Pancreas (tissue), 10 donors: Measurements from ENCODE around the gene GADD45A. TPM values are rescaled to one million over a fixed set of nuclear protein-coding genes. Genes with fewer than 3 reads are reported as not detected.
"Not testable (repeated sequence)": the region's sequence is repeated elsewhere in the genome, so short reads cannot be mapped to it uniquely, and the experiment has no call there.

Experiments
- ATAC-seq, 4 donors: fragments of 200-7000 bp; cut with Tn5 transposase; one replicate each; pipeline versions ENCODE4 v1.8.0 to v1.9.1; 2020; ENCODE audit warnings: mild to moderate bottlenecking in 4 of 4, moderate library complexity in 4 of 4
- DNase-seq, 6 donors: peaks; one replicate each; pipeline ENCODE4 v3.0.0-alpha.2; 2020
- FAIRE-seq: peaks from 2 replicates; lab custom pipeline; 2012; peaks lifted over from hg19 to GRCh38; lab: Jason Lieb, UNC
- H3K27ac ChIP-seq, 4 donors: fragments of 200-600 bp; sonication (generic); 1 replicate in 3 of 4; 2 replicates in 1 of 4; pipeline versions ENCODE4 v1.5.0 to v1.8.0; 2020
- H3K27me3 ChIP-seq, 4 donors: fragments of 200-600 bp; one replicate each; pipeline ENCODE4 v1.8.0; 2021
- H3K36me3 ChIP-seq, 3 donors: fragments of 200-600 bp; sonication (generic) in 1 of 3; one replicate each; pipeline versions ENCODE4 v1.5.0 to v1.8.0; 2020 to 2021
- H3K4me1 ChIP-seq, 3 donors: fragments of 200-600 bp; one replicate each; pipeline ENCODE4 v1.8.0; 2021
- H3K4me3 ChIP-seq, 4 donors: fragments of 200-600 bp; sonication (generic) in 2 of 4; one replicate each; pipeline versions ENCODE4 v1.5.0 to v1.8.0; 2020 to 2021
- H3K9me3 ChIP-seq, 4 donors: fragments of 200-600 bp; one replicate each; pipeline ENCODE4 v1.8.0; 2021
- WGBS, 2 donors: extraction: QIAGEN DNeasy Blood & Tissue Kit; methylation state at CpG; one replicate each; pipeline ENCODE4 v1.1.7; 2013; 5-methylcytosine and 5-hydroxymethylcytosine counted together
- intact Hi-C, 3 donors: fragments of 100-400 bp; cut with DNase I; formaldehyde crosslinking; loops; one replicate each; pipeline versions ENCODE4 v1.11.1 to v1.14.2; 2022
- polyA plus RNA-seq, 2 donors: library from polyadenylated mRNA; stranded (reverse); fragments of 200-250 nt; gene quantifications; one replicate each; pipeline ENCODE4 v1.2.3, GENCODE V29; 2013
- total RNA-seq, 6 donors: library from RNA; stranded (reverse); fragmentation: NEBNext Ultra II Directional in 4 of 6; extraction: Animal tissue kit (Norgen Biotek cat#: 25700) in 4 of 6; gene quantifications; one replicate each; pipeline versions ENCODE4 v1.2.1 to v1.2.4, GENCODE V29; 2021 to 2023
- TF ChIP-seq, protein P1 (sequence below), 4 donors: fragments of 200-600 bp; sonication (generic) in 3 of 4; IDR thresholded peaks; one replicate each; pipeline versions ENCODE4 v1.5.0 to v1.8.0; 2021; ENCODE audit warnings: antibody characterized with exemption in 4 of 4
- donor health status: healthy with polysubstance abuse.
- donor health status: DM: no; HTN: no; CAD: no; lungs with moderate emphysema.
- donor health status: DM: no; HTN: no; CAD: no.
- donor health status: control.
- donor health status: control.
- donor health status: Bipolar disorder and iron deficiency.
- donor health status: DM: yes; HTN: yes; CAD: no.
- donor health status: DM: no; HTN: no; CAD: no.
- donor health status: DM: no; HTN: no; CAD: no.
- donor health status: DM: yes; HTN: yes; CAD: no.

The GADD45A gene
- total and polyA plus RNA-seq, 8 donors: 7.9 to 17.3 (median 13.3) TPM

DNA sequence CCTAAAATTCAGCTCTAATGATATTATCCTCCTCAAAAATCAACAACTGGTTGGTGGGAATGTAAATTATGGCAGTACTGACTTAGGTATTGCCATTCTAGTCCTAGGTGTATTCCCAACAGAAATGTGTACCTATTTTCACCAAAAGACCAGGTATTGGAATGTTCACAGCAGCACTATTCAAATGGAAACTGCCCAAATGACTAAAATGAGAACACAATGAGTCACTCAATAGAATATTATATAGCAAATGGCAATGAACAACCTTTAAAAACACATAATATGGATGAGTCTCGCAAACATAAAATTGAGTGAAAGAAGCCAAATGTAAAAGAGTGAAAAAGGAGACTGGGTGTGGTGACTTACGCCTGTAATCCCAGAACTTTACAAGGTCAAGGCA, 44.9 kb downstream of the GADD45A start:
- Histone ChIP-seq H3K4me3 (no peak overlapping the region), H3K4me1 (peaks cover 0 to 8% (median 8%) of the 10 kb centered on the region in 3 donors), H3K27me3 (no peaks in the 10 kb centered on the region), H3K9me3 (no peaks in the 10 kb centered on the region), H3K27ac (no peak overlapping the region), H3K36me3 (no peaks in the 10 kb centered on the region)
- WGBS, 2 donors: 95% methylated on average over 2 of the region's 2 CpGs
- intact Hi-C loops: no loop called here
- TF ChIP-seq, protein P1, sequence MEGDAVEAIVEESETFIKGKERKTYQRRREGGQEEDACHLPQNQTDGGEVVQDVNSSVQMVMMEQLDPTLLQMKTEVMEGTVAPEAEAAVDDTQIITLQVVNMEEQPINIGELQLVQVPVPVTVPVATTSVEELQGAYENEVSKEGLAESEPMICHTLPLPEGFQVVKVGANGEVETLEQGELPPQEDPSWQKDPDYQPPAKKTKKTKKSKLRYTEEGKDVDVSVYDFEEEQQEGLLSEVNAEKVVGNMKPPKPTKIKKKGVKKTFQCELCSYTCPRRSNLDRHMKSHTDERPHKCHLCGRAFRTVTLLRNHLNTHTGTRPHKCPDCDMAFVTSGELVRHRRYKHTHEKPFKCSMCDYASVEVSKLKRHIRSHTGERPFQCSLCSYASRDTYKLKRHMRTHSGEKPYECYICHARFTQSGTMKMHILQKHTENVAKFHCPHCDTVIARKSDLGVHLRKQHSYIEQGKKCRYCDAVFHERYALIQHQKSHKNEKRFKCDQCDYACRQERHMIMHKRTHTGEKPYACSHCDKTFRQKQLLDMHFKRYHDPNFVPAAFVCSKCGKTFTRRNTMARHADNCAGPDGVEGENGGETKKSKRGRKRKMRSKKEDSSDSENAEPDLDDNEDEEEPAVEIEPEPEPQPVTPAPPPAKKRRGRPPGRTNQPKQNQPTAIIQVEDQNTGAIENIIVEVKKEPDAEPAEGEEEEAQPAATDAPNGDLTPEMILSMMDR (IDR thresholded peaks at IDR 0.05): no peak
- ATAC-seq (no peak), DNase-seq (no peak), FAIRE-seq (no peak)

DNA sequence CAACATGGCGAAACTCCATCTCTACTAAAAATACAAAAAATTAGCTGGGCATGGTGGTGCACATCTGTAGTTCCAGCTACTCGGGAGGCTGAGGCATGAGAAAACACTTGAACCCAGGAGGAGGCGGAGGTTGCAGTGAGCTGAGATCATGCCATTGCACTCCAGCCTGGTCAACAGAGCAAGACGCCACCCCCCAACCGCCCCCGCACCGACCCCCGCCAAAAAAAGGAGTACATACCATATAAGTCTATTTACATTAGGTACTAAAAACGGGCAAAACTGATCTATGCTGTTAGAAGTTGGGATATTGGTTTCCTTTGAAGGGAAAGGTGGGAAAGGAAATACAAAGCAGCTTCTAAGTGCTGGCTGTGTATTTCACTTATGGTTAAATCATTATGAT, 45.3 kb downstream of the GADD45A start:
- H3K36me3 ChIP-seq, intact Hi-C loops, H3K9me3 ChIP-seq, FAIRE-seq, ATAC-seq, H3K27me3 ChIP-seq, H3K27ac ChIP-seq, H3K4me1 ChIP-seq, H3K4me3 ChIP-seq, DNase-seq: not testable (repeated sequence)
- 93 to 95% methylated on average over 9 of the region's 9 CpGs for WGBS, 2 donors

DNA sequence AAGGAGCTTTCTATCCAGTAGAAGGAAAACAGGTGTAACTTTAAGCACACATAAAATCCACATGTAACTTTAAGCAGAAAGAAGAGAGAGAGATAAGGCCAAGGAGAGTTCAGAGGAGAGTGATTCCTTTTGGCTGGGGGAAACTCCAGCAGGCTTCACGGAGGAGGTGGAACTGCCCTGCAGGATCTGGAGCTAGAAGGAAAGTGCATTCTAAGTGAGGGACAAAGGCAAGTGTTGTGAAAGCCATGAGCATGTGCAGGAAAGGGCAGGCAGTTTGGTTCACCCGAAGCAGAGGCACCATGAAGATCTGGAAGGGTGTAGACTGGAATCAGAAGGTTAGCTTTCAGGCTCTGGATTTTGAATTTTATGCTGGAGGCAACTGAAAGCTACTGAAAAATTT, 46.3 kb downstream of the GADD45A start:
- Histone ChIP-seq H3K4me1 (peaks cover 0 to 3% (median under 1%) of the 10 kb centered on the region in 3 donors), H3K27me3 (no peaks in the 10 kb centered on the region), H3K27ac (no peak overlapping the region), H3K4me3 (no peak overlapping the region), H3K9me3 (no peaks in the 10 kb centered on the region), H3K36me3 (no peaks in the 10 kb centered on the region)
- TF ChIP-seq, protein P1 (IDR thresholded peaks at IDR 0.05): no peak
- intact Hi-C loops: no loop called here
- no peak for FAIRE-seq
- WGBS, 2 donors: 86 to 88% methylated on average over 2 of the region's 2 CpGs
- ATAC-seq: no peak
- no peak for DNase-seq

DNA sequence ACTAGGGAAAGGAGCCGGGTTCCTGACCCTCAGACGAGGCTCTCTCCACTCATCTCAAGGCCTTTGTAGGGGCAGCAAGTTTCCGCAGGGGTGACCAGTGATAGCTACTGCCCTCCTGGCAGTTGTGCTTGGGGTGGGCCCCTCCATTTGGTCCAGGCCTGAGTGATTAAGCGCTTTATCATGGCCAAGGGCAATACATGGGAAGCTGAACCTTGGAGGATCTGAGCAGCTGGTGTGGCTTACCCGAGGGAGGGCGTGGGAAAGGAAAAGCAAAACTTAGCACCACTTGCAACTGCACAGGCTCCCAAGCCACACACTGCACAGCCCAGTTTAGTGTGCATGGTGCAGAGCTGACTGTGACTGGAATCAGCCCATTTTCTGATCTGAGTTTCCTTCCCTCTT, 47.8 kb downstream of the GADD45A start:
- Histone ChIP-seq H3K36me3 (no peaks in the 10 kb centered on the region), H3K4me3 (no peak overlapping the region), H3K27me3 (no peaks in the 10 kb centered on the region), H3K27ac (no peak overlapping the region), H3K9me3 (no peaks in the 10 kb centered on the region), H3K4me1 (peaks cover 0 to 6% (median 3%) of the 10 kb centered on the region in 3 donors)
- TF ChIP-seq, protein P1 (IDR thresholded peaks at IDR 0.05): no peak
- ATAC-seq: peak in 2 of 4 donors; percentile 12 to 33
- WGBS, 2 donors: 78 to 82% methylated on average over 6 of the region's 6 CpGs
- DNase-seq: no peak
- intact Hi-C loops: no loop called here
- no peak for FAIRE-seq

DNA sequence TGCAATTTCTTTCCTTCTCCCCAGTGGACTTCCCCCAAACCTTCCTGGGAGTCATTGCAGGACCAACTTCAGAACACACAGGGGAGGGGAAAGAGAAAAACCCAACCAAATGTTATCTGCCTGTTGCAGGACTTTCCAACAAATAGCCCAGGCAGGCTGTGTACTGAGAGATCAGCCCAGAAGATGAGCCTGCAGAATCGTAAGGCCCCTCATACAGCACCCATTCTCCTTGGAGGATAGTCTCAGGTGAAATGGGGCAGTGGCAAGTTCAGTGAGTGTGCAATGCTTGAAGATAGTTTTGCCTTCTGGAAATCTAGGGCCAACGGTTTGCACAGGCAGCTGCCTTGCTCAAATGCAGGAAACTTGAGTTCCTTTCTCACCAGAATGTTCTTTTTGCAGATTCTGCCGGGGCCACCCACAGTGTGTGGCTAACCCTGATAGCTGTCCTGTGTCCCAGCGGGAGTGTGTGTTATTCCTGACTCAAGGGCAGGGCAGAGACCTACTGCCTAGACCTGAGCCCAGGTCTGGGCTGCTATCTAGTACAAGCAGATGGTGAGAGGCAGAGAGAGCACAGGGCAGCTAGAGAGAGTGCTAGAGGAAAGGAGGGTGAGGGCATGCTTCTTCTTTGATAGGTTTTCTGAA, 48.8 kb downstream of the GADD45A start:
- no peak for ATAC-seq
- Histone ChIP-seq H3K4me1 (peaks cover 0 to 6% (median 3%) of the 10 kb centered on the region in 3 donors), H3K9me3 (no peaks in the 10 kb centered on the region), H3K36me3 (no peaks in the 10 kb centered on the region), H3K27me3 (no peaks in the 10 kb centered on the region), H3K4me3 (no peak overlapping the region), H3K27ac (no peak overlapping the region)
- DNase-seq: no peak
- 71 to 73% methylated on average over 4 of the region's 4 CpGs for WGBS, 2 donors
- FAIRE-seq: no peak
- TF ChIP-seq, protein P1 (IDR thresholded peaks at IDR 0.05): no peak
- intact Hi-C loops: no loop called here
